RWPE1 (cell line): Measurements from ENCODE around the gene INKA2.

Experiments used
- CTCF ChIA-PET: fragments of 350-600 bp; sonication (Branson Sonifier 250); formaldehyde crosslinking; extraction: SDS; loops from one replicate; lab custom pipeline; 2021; lab: Yijun Ruan, JAX
- POLR2A ChIA-PET: fragments of 400-600 bp; formaldehyde crosslinking; extraction: SDS; loops from one replicate; lab custom pipeline; 2020; ENCODE audit warnings: antibody characterized with exemption; ENCODE audit not compliant: low non-redundant PET; lab: Yijun Ruan, JAX
- DNase-seq: peaks from one replicate; pipeline ENCODE4 v3.0.0; 2012; ENCODE audit warnings: low spot score
- H3K27ac ChIP-seq: fragments of 450-650 bp; 2 replicates; pipeline ENCODE4 v1.5.1; 2017
- CTCF ChIP-seq: fragments of 450-650 bp; conservative IDR thresholded peaks from 2 replicates; pipeline ENCODE4 v1.5.1; 2017; ENCODE audit warnings: low read depth, mild to moderate bottlenecking

INKA2 gene

GRCh38 chr1:111777301-111777700 lies 38.1 kb upstream of the INKA2 start:
- TF ChIP-seq CTCF, result no peak
- CTCF ChIA-PET, result no interaction called here
- POLR2A ChIA-PET, result no interaction called here
- DNase-seq, result no peak
- no peak overlapping the region for H3K27ac ChIP-seq

- TF ChIP-seq CTCF, result no peak
- POLR2A ChIA-PET, result no interaction called here
- CTCF ChIA-PET, result no interaction called here
- no peak for DNase-seq
- no peak overlapping the region for H3K27ac ChIP-seq
Measured at GRCh38 chr1:111776861-111777260, 37.7 kb upstream of the INKA2 start.

- ChIA-PET CTCF (no interaction called here), POLR2A (no interaction called here)
- DNase-seq, result no peak
- no peak overlapping the region for H3K27ac ChIP-seq
- TF ChIP-seq CTCF, result no peak
Measured at GRCh38 chr1:111776391-111776790, 37.2 kb upstream of the INKA2 start.

- TF ChIP-seq CTCF, result no peak
- ChIA-PET POLR2A (no interaction called here), CTCF (no interaction called here)
- no peak overlapping the region for H3K27ac ChIP-seq
- no peak for DNase-seq
Measured at GRCh38 chr1:111775966-111776365, 36.8 kb upstream of the INKA2 start.

- ChIA-PET POLR2A (no interaction called here), CTCF (no interaction called here)
- H3K27ac ChIP-seq, result no peak overlapping the region
- DNase-seq, result no peak
- no peak for TF ChIP-seq CTCF
Measured at GRCh38 chr1:111770916-111771315, 31.7 kb upstream of the INKA2 start.

- TF ChIP-seq CTCF, result peak; percentile 88
- POLR2A ChIA-PET, result no interaction called here
- DNase-seq, result peak; percentile 60
Measured at GRCh38 chr1:111769517-111770146, 30.4 kb upstream of the INKA2 start.

More at GRCh38 chr1:111769517-111770146, 30.4 kb upstream of the INKA2 start:
- H3K27ac ChIP-seq, result no peak overlapping the region
- CTCF ChIA-PET, result interaction anchor here (0.5 to 1.6 kb wide), 11 partner anchors 9 to 841 kb away, joined by 3 to 25 read pairs (median 4); no protein-coding TSS in a partner anchor
